HTR-8/SVneo (cell line): ENCODE results near the gene DTNB.

Source experiments
- DNase-seq: peaks from one replicate; pipeline ENCODE4 v3.0.0; 2011; ENCODE audit warnings: low spot score, mixed read lengths; ENCODE audit not compliant: insufficient read length
- FAIRE-seq: peaks from 2 replicates; lab custom pipeline; 2011; peaks lifted over from hg19 to GRCh38; lab: Jason Lieb, UNC

DTNB gene

DNA sequence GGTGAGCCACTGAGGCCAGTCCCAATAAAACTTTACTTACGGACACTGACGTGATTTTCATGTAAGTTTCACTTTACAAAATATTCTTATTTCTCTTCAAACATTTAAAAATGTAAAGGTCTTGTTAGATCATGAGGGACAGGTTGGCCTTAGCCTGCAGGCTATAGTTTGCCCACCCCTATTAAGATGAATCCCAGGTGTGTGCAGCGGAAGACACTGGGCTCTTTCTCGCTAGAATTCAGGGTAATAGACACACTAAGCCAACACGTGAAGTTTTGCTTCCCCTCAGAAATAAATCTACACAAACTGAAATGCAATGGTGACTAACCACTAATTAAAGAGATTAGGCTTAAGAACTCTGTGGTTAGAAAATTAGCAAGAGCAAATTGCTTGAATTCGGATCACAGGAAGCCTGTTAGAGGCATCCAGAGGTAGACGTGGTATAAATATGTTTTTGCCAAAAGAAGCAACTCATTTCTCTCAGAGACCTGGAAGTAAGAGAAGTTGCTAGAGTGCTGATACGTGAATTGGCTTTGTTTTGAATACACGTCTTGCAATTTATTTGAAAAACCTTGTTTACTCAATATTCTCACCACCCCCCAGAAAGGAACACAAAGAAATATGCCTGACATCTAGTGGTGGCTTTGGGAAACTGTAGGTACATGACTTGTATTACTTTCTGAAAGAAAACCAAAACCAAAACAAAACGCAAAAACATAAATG is 151.6 kb downstream of the DTNB start:
- no peak for FAIRE-seq
- DNase-seq, result peak; percentile 65

- FAIRE-seq (no peak), DNase-seq (no peak)
These were observed 152.3 kb downstream of the DTNB start for GRCh38 chr2:25521126-25521525.

GRCh38 chr2:25517701-25518100 is 155.7 kb downstream of the DTNB start:
- FAIRE-seq, result no peak
- no peak for DNase-seq

- FAIRE-seq (no peak), DNase-seq (no peak)
These were observed 159.2 kb downstream of the DTNB start for GRCh38 chr2:25514043-25514637.

GRCh38 chr2:25512707-25513106 is 160.7 kb downstream of the DTNB start:
- no peak for DNase-seq
- no peak for FAIRE-seq

DNA sequence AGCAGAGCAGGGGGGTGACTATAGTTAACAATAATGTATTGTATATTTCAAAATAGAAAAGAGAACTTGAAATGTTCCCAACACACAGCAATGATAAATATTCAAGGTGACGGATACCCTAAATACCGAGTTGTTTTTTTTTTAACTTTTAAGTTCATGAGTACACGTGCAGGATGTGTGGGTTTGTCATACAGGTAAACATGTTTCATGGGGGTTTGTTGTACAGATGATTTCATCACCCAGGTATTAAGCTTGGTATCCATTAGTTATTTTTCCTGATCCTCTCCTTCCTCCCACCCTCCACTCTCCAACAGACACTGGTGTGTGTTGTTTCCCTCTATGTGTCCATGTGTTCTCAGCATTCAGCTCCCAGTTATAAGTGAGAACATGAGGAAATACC is 167.2 kb downstream of the DTNB start:
- no peak for DNase-seq

DNA sequence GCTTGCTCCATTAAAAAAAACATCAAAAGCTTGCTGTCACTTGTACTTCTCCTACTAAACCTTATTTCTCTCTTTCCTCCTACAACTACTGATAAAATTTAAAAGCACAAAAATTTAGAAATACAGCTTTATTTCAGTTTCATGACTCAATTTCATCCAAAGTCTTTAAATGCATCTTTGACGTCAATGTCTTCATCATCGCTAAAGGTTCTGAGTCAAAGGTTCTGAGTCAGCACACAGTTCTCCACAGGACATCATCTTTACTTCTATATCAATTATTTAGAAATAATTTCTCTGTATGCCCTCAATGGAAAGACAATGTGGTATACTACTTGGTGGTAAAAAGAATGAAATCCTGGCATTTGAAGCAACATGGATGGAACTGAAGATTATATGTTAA is 167.8 kb downstream of the DTNB start:
- FAIRE-seq (no peak), DNase-seq (no peak)

More for the DNA sequence above, 167.2 kb downstream of the DTNB start:
- no peak for FAIRE-seq

- FAIRE-seq (no peak), DNase-seq (no peak)
These were observed 168.2 kb downstream of the DTNB start for GRCh38 chr2:25505182-25505581.

GRCh38 chr2:25504266-25504665 is 169.1 kb downstream of the DTNB start:
- no peak for FAIRE-seq

DNA sequence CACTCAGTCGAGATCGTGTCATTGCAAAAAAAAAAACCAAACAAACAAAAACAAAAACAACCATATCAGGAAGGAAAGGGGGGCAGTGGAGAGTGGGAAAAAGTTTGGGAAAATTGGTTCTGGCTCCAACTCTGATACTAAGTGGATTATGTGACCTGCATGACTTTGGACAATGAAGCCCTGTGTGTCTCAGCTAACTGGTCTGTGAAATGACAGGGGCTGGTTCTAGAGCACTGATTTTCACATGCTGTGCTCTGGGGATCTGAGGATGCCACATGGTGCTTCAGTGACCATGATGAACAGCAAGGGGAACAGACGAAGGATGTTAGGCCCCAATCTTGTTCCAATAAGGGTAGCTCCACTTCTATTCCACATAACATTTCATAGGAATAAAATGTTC is 174.2 kb downstream of the DTNB start:
- FAIRE-seq (no peak), DNase-seq (no peak)

More at GRCh38 chr2:25504266-25504665, 169.1 kb downstream of the DTNB start:
- DNase-seq, result no peak

GRCh38 chr2:25497918-25498407 is 175.4 kb downstream of the DTNB start:
- DNase-seq (no peak), FAIRE-seq (no peak)

GRCh38 chr2:25497229-25497917 is 176.0 kb downstream of the DTNB start:
- FAIRE-seq, result no peak
- DNase-seq, result no peak

DNA sequence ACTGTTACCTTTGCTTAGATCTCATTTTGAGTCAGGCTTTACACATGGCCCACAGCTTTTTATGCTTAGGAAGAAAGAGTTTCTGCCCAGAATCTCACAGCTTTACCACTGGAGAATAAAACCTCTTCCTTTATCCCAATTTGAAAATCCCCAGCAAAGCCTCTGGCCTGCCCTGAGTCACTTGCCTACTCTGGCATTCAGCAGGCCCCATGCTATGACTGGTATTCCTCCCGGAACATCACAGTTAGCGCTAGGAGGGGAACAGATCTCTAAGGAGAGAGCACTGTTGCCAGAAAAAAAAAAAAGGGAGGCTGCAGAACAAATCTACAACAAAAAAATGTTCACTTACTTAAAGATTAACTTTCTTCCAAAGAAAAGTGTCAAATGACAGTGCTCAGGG is 178.8 kb downstream of the DTNB start:
- no peak for DNase-seq
- FAIRE-seq, result no peak

DNA sequence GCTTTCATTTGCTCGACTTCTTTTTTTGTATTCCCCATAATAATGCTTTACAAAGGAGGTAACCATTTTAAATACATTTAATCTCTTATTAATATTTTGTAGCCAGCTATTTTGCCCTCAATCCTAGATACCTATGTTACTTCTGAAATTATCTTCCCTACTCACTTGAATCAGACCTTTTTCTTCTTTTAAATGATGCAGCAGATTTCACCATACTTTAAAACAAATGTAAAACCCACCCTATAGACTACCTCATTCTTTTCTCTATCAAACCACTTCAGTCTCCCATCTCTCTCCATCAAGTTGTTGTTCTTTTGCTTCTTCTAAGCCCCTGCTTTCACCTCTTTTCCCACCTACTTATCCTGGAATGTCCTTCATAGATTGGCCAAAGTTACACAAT is 180.2 kb downstream of the DTNB start:
- DNase-seq, result no peak
- FAIRE-seq, result no peak

DNA sequence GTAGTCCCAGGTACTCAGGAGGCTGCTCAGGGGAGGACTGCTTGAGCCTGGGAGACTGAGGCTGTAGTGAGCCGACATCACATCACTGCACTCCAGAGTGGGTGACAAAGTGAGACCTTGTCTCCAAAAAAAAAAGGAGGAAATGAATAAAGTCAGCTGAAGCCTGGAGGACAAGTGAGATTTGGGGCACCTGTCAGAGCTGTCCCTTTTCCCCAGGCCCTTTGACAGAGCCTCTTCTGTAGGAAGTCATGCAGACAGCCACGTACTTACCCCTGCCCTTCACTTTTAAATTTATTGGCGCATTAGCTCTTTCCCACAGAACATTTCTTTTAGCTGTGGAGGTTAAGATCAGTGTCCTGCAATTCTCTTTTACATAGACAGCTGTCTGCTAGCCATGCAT is 180.7 kb downstream of the DTNB start:
- DNase-seq (no peak), FAIRE-seq (no peak)

GRCh38 chr2:25491966-25492532 is 181.3 kb downstream of the DTNB start:
- DNase-seq (no peak), FAIRE-seq (no peak)

DNA sequence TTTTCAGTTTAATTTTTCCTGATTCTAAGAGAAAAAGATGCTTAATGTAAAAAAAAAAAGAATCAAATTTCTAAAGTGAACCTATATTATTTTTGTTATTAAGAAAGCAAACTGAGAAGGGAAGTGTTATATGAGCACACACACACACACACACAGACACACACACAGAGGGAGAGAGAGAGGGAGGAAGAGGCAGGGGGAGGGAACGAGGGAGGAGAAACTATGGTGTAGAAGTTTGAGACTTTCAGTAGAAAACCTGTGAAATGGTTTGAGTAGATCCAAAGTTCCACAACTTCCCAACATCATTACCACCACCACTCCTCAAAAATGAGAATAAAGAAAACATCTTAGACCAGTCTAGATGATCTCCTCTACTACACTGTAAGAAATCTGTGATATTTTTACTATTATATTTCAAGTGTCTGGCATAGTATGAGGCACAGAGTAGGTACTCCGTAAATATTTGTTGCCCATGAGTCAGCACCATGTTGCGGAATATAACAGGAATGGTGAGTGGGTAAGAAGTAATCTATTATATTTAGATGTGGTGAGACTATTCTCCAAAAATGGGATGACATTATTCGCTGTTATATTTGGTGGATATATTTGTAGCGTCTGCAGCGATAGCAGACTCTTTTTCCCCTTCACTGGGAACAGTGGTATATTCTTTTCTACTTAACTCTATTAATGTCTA is 182.2 kb downstream of the DTNB start:
- no peak for DNase-seq

GRCh38 chr2:25490217-25490616 is 183.2 kb downstream of the DTNB start:
- DNase-seq, result no peak
- FAIRE-seq, result no peak

More for the DNA sequence above, 182.2 kb downstream of the DTNB start:
- no peak for FAIRE-seq

- FAIRE-seq (no peak), DNase-seq (no peak)
These were observed 183.7 kb downstream of the DTNB start for GRCh38 chr2:25489631-25490030.

DNA sequence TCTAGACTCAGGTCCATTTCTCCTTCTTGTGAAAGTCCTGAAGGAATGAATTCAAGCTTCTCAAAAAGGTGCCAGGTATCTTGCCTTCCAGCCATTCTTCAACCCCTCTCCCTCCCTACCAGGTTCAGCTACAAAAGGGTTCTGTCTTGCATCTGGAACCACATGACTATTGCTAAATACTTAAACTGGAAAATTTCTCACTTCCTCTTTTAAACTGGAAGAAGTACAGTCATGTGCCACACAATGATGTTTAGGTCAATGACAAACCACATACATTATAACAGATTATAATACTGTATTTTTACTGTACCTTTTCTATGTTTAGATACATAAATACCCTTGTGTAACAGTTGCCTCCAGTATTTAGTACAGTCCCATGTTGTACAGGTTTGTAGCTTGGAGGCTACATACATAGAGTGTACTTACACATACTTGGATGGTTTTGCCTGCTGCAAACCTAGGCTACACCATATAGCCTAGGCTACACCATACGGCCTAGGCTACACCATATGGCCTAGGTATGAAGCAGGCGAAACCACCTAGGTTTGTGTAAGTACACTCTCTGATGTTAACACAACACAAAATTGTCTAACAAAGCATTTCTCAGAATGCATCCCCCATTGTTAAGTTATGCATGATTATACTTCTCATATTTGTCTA is 189.6 kb downstream of the DTNB start:
- FAIRE-seq (peak; percentile 36), DNase-seq (no peak)
